SH-SY5Y (cell line): Measurements from ENCODE around the gene ANKLE2.

Experiments used
- GATA2 ChIP-seq: IDR thresholded peaks from 2 replicates; pipeline ENCODE4 v1.6.1; 2011; ENCODE audit warnings: mild to moderate bottlenecking, low read depth, low read length
- GATA3 ChIP-seq: IDR thresholded peaks from 2 replicates; pipeline ENCODE4 v1.6.1; 2011; ENCODE audit warnings: low read depth, mild to moderate bottlenecking, low read length, moderate library complexity

GRCh38 chr12:132795847-132796246 is 34.2 kb upstream of the ANKLE2 start:
- no peak for TF ChIP-seq GATA2
- TF ChIP-seq GATA3 = no peak
